OCI-LY3 (cell line): ENCODE results near the gene RFWD3.
A peak's percentile ranks its signal among the peaks of the same experiment; 100 is the strongest.

Source experiments
- H2AFZ ChIP-seq: fragments of 200-600, 300-600 bp; shearing (Covaris generic); 2 replicates; pipeline ENCODE4 v1.6.0; 2014; ENCODE audit warnings: antibody characterized with exemption, low read depth, low read length
- H3K27ac ChIP-seq: fragments of 200-600, 300-600 bp; sonication (generic); 2 replicates; pipeline ENCODE4 v1.5.1; 2014; ENCODE audit warnings: mild to moderate bottlenecking, low read length, moderate library complexity, mixed read lengths
- H3K27me3 ChIP-seq: fragments of 200-600, 300-600 bp; sonication (generic); 2 replicates; pipeline ENCODE4 v1.6.1; 2014; ENCODE audit warnings: low read depth, low read length, mixed read lengths
- H3K36me3 ChIP-seq: fragments of 200-600, 300-600 bp; sonication (generic); replicated peaks from 2 replicates; pipeline ENCODE3; 2014; ENCODE audit warnings: low read depth, low read length, mixed read lengths
- H3K4me1 ChIP-seq: fragments of 300-600, 200-600 bp; sonication (generic); 2 replicates; pipeline ENCODE4 v1.6.1; 2014; ENCODE audit warnings: low read length, mixed read lengths
- H3K4me2 ChIP-seq: fragments of 200-600, 300-600 bp; sonication (generic); 2 replicates; pipeline ENCODE4 v1.6.1; 2014; ENCODE audit warnings: low read length, mixed read lengths
- H3K4me3 ChIP-seq: fragments of 300-600, 200-600 bp; sonication (generic); 2 replicates; pipeline ENCODE4 v1.5.1; 2014; ENCODE audit warnings: antibody characterized with exemption, mild to moderate bottlenecking, low read length, moderate library complexity
- H3K79me2 ChIP-seq: fragments of 300-600, 200-600 bp; shearing (Covaris generic); 2 replicates; pipeline ENCODE4 v1.6.1; 2014; ENCODE audit warnings: mild to moderate bottlenecking, low read length, mixed read lengths
- H3K9ac ChIP-seq: fragments of 300-600, 200-600 bp; shearing (Covaris generic); 2 replicates; pipeline ENCODE4 v1.6.0; 2014; ENCODE audit warnings: mild to moderate bottlenecking, low read length, moderate library complexity
- H3K9me3 ChIP-seq: fragments of 200-600, 300-600 bp; shearing (Covaris generic); 2 replicates; pipeline ENCODE4 v1.6.1; 2014; ENCODE audit warnings: low read length, mixed read lengths; ENCODE audit not compliant: insufficient read depth
- H4K20me1 ChIP-seq: fragments of 200-600, 300-600 bp; sonication (generic); 2 replicates; pipeline ENCODE4 v1.6.1; 2016; ENCODE audit warnings: low read length, mixed read lengths; ENCODE audit not compliant: insufficient read depth
- CTCF ChIP-seq: fragments of 200-600, 300-600 bp; sonication (generic); IDR thresholded peaks from 2 replicates; pipeline ENCODE4 v1.5.1; 2014; ENCODE audit warnings: antibody characterized with exemption, low read length, low read depth
- EZH2phosphoT487 ChIP-seq: fragments of 200-600 bp; shearing (Covaris generic); IDR thresholded peaks from 2 replicates; pipeline ENCODE4 v1.6.1; 2018; ENCODE audit warnings: antibody characterized with exemption, mixed run types, low read depth

RFWD3 gene

GRCh38 chr16:74606521-74607309, 60.0 kb downstream of the RFWD3 start, which contains the start of gene GLG1:
TSS of gene GLG1 (minus strand) at chr16:74607114. CDS start at chr16:74607094, 20 bp downstream.
- H3K27me3 ChIP-seq: no peaks in the 10 kb centered on the region
- peak within 1 kb of the TSS; percentile 93 for H3K9ac ChIP-seq
- no peaks in the 10 kb centered on the region for H3K9me3 ChIP-seq
- peak within 1 kb of the TSS; percentile 95 for H3K4me3 ChIP-seq
- peaks cover 18% of the 10 kb centered on the region for H4K20me1 ChIP-seq
- H2AFZ ChIP-seq: peak within 1 kb of the TSS; percentile 87
- TF ChIP-seq CTCF: no peak
- no peak for TF ChIP-seq EZH2phosphoT487
- H3K4me2 ChIP-seq: peak within 1 kb of the TSS; percentile 83
- peak within 1 kb of the TSS; percentile 72 for H3K27ac ChIP-seq
- H3K4me1 ChIP-seq: peaks cover 16% of the 10 kb centered on the region
- peaks cover 52% of the 10 kb centered on the region for H3K79me2 ChIP-seq
- no peaks in the 10 kb centered on the region for H3K36me3 ChIP-seq

GRCh38 chr16:74605746-74606520, 60.7 kb downstream of the RFWD3 start:
- H3K9ac ChIP-seq: peak overlapping the region; percentile 93
- H3K4me1 ChIP-seq: peaks cover 24% of the 10 kb centered on the region
- H3K27ac ChIP-seq: peak overlapping the region; percentile 72
- H3K27me3 ChIP-seq: no peaks in the 10 kb centered on the region
- TF ChIP-seq EZH2phosphoT487 (no peak), CTCF (no peak)
- no peaks in the 10 kb centered on the region for H3K36me3 ChIP-seq
- H3K9me3 ChIP-seq: no peaks in the 10 kb centered on the region
- H4K20me1 ChIP-seq: peaks cover 25% of the 10 kb centered on the region
- H3K79me2 ChIP-seq: peaks cover 59% of the 10 kb centered on the region
- H3K4me3 ChIP-seq: peak overlapping the region; percentile 95
- peak overlapping the region; percentile 76 for H3K4me2 ChIP-seq
- no peak overlapping the region for H2AFZ ChIP-seq

- peaks cover 65% of the 10 kb centered on the region for H3K79me2 ChIP-seq
- no peaks in the 10 kb centered on the region for H3K27me3 ChIP-seq
- no peaks in the 10 kb centered on the region for H3K9me3 ChIP-seq
- H3K4me3 ChIP-seq: peak overlapping the region; percentile 95
- peaks cover 31% of the 10 kb centered on the region for H4K20me1 ChIP-seq
- peaks cover 29% of the 10 kb centered on the region for H3K4me1 ChIP-seq
- H3K4me2 ChIP-seq: peak overlapping the region; percentile 76
- H2AFZ ChIP-seq: no peak overlapping the region
- TF ChIP-seq CTCF (no peak), EZH2phosphoT487 (no peak)
- peak overlapping the region; percentile 93 for H3K9ac ChIP-seq
- H3K36me3 ChIP-seq: no peaks in the 10 kb centered on the region
- no peak overlapping the region for H3K27ac ChIP-seq
These were observed 61.3 kb downstream of the RFWD3 start for GRCh38 chr16:74605332-74605731.

- no peak overlapping the region for H3K4me3 ChIP-seq
- H2AFZ ChIP-seq: no peak overlapping the region
- TF ChIP-seq CTCF (no peak), EZH2phosphoT487 (no peak)
- H3K9me3 ChIP-seq: no peaks in the 10 kb centered on the region
- peaks cover 31% of the 10 kb centered on the region for H3K4me1 ChIP-seq
- H3K36me3 ChIP-seq: no peaks in the 10 kb centered on the region
- no peak overlapping the region for H3K4me2 ChIP-seq
- H4K20me1 ChIP-seq: peaks cover 42% of the 10 kb centered on the region
- peaks cover 80% of the 10 kb centered on the region for H3K79me2 ChIP-seq
- no peaks in the 10 kb centered on the region for H3K27me3 ChIP-seq
- H3K27ac ChIP-seq: no peak overlapping the region
- H3K9ac ChIP-seq: no peak overlapping the region
These were observed 62.8 kb downstream of the RFWD3 start for GRCh38 chr16:74603848-74604247.
